ENCODE data around the gene MED13L. TPM values are rescaled to one million over a fixed set of nuclear protein-coding genes. Genes with fewer than 3 reads are reported as not detected.

MED13L gene
- total and polyA plus RNA-seq, 4 donors: 7.9 to 94.0 (median 37.7) TPM

DNA sequence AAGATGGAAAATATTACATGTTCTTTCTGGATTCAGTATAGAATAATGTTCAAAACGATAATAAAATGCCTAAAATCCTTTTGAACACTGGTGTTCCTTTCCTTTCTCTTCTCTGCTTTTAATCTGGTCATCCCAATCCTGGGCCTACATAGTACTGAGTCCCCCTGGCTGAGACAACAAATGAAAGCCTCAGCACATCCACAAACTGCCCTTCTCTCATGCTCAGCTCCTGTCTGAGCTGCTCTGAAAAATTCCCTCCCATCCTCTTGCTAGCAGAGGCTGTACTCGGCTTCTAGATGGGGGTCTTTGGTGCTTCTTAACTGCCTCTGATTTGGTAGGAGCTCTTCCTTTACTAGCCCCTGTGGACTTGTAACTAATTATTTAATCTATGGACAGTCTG is 232.3 kb downstream of the MED13L start:
- WGBS: 97% methylated on average over 2 of the region's 2 CpGs
- H3K4me1 ChIP-seq (ENCODE audit: control insufficient read depth in 4 of 4, insufficient read depth in 4 of 4, low read length in 3 of 4): peaks cover 10 to 19% (median 13%) of the 10 kb centered on the region in 4 donors
- no peak overlapping the region for H3K27ac ChIP-seq (ENCODE audit: low read depth in 1 of 2, low read length in 2 of 2)
- no peak overlapping the region for H3K9ac ChIP-seq (ENCODE audit: low read depth in 1 of 2, low read length in 2 of 2)
- no peaks in the 10 kb centered on the region for H3K27me3 ChIP-seq (ENCODE audit: control insufficient read depth in 4 of 4, insufficient read depth in 4 of 4, low read length in 3 of 4)
- no peaks in the 10 kb centered on the region for H3K9me3 ChIP-seq (ENCODE audit: control insufficient read depth in 4 of 4, low read length in 3 of 4)
- no peak for DNase-seq (ENCODE audit: low spot score)
- TF ChIP-seq GABPA (IDR thresholded peaks at IDR 0.05 in 1 of 2, conservative IDR thresholded peaks at IDR 0.05 in 1 of 2) (no peak), JUND (IDR thresholded peaks at IDR 0.05) (no peak), FOXA1 (IDR thresholded peaks at IDR 0.05) (no peak), EGR1 (IDR thresholded peaks at IDR 0.05; ENCODE audit: low read depth in 2 of 2) (no peak), TAF1 (conservative IDR thresholded peaks at IDR 0.05) (no peak), RAD21 (IDR thresholded peaks at IDR 0.05) (no peak)
- TF ChIP-seq, protein P1, sequence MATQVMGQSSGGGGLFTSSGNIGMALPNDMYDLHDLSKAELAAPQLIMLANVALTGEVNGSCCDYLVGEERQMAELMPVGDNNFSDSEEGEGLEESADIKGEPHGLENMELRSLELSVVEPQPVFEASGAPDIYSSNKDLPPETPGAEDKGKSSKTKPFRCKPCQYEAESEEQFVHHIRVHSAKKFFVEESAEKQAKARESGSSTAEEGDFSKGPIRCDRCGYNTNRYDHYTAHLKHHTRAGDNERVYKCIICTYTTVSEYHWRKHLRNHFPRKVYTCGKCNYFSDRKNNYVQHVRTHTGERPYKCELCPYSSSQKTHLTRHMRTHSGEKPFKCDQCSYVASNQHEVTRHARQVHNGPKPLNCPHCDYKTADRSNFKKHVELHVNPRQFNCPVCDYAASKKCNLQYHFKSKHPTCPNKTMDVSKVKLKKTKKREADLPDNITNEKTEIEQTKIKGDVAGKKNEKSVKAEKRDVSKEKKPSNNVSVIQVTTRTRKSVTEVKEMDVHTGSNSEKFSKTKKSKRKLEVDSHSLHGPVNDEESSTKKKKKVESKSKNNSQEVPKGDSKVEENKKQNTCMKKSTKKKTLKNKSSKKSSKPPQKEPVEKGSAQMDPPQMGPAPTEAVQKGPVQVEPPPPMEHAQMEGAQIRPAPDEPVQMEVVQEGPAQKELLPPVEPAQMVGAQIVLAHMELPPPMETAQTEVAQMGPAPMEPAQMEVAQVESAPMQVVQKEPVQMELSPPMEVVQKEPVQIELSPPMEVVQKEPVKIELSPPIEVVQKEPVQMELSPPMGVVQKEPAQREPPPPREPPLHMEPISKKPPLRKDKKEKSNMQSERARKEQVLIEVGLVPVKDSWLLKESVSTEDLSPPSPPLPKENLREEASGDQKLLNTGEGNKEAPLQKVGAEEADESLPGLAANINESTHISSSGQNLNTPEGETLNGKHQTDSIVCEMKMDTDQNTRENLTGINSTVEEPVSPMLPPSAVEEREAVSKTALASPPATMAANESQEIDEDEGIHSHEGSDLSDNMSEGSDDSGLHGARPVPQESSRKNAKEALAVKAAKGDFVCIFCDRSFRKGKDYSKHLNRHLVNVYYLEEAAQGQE (IDR thresholded peaks at IDR 0.05): no peak
- TF ChIP-seq, protein P2, sequence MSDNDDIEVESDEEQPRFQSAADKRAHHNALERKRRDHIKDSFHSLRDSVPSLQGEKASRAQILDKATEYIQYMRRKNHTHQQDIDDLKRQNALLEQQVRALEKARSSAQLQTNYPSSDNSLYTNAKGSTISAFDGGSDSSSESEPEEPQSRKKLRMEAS (IDR thresholded peaks at IDR 0.05): no peak
- TF ChIP-seq, protein P3, sequence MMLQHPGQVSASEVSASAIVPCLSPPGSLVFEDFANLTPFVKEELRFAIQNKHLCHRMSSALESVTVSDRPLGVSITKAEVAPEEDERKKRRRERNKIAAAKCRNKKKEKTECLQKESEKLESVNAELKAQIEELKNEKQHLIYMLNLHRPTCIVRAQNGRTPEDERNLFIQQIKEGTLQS (IDR thresholded peaks at IDR 0.05): no peak
- TF ChIP-seq, protein P4, sequence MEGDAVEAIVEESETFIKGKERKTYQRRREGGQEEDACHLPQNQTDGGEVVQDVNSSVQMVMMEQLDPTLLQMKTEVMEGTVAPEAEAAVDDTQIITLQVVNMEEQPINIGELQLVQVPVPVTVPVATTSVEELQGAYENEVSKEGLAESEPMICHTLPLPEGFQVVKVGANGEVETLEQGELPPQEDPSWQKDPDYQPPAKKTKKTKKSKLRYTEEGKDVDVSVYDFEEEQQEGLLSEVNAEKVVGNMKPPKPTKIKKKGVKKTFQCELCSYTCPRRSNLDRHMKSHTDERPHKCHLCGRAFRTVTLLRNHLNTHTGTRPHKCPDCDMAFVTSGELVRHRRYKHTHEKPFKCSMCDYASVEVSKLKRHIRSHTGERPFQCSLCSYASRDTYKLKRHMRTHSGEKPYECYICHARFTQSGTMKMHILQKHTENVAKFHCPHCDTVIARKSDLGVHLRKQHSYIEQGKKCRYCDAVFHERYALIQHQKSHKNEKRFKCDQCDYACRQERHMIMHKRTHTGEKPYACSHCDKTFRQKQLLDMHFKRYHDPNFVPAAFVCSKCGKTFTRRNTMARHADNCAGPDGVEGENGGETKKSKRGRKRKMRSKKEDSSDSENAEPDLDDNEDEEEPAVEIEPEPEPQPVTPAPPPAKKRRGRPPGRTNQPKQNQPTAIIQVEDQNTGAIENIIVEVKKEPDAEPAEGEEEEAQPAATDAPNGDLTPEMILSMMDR (IDR thresholded peaks at IDR 0.05; ENCODE audit: low read depth, low read length, missing input control): no peak
- H3K4me3 ChIP-seq (ENCODE audit: low read depth in 1 of 3, low read length in 3 of 3): no peak overlapping the region
- no peaks in the 10 kb centered on the region for H3K36me3 ChIP-seq (ENCODE audit: control insufficient read depth in 4 of 4, insufficient read depth in 3 of 4, low read depth in 1 of 4, low read length in 3 of 4)

DNA sequence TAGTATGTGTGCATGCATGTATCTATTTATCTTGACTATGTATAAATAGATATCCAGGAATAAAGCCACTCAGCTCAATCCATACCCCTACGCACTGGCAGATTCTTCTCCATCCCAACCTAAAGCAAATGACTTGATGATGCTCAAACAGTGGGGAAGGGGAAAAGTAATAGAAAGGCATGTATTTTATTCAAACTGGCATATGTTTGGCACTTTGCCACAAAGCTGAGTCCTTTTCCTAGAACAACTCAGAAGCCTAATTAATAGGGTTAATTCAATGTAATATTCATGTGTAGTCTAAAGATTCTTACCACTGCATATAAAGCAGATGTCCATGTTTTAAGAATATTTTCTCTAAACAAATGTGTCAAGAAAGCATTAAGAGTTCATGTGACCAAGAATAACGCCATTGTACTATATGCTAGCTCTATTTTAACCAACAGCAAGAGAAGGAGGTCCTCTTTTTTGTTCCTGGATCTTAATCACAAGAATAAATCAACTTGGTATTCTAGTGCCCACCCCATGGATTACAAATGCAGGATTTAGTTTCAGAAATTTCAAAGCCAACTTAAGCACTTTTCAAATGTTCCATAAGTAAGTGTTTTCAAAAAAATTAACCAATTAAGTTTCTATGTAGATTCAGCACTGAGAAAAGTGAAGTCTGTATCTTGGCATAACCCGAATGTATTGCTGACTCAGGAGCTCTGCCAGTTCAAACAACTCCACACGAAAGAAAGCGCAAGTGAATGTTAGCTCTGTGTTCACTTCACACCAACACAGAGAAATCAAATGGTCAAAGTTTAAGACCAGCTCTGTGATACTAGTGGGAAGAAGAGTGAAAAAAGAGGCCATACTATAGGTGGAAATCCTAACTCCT is 233.6 kb downstream of the MED13L start:
- Histone ChIP-seq H3K36me3 (ENCODE audit: control insufficient read depth in 4 of 4, insufficient read depth in 3 of 4, low read depth in 1 of 4, low read length in 3 of 4) (no peaks in the 10 kb centered on the region), H3K27me3 (ENCODE audit: control insufficient read depth in 4 of 4, insufficient read depth in 4 of 4, low read length in 3 of 4) (no peaks in the 10 kb centered on the region), H3K9ac (ENCODE audit: low read depth in 1 of 2, low read length in 2 of 2) (no peak overlapping the region), H3K9me3 (ENCODE audit: control insufficient read depth in 4 of 4, low read length in 3 of 4) (no peaks in the 10 kb centered on the region), H3K4me3 (ENCODE audit: low read depth in 1 of 3, low read length in 3 of 3) (no peak overlapping the region), H3K27ac (ENCODE audit: low read depth in 1 of 2, low read length in 2 of 2) (no peak overlapping the region), H3K4me1 (ENCODE audit: control insufficient read depth in 4 of 4, insufficient read depth in 4 of 4, low read length in 3 of 4) (peaks cover 8 to 19% (median 11%) of the 10 kb centered on the region in 4 donors)
- WGBS: 47% methylated on average over 5 of the region's 5 CpGs
- no peak for DNase-seq (ENCODE audit: low spot score)
- TF ChIP-seq, protein P1 (IDR thresholded peaks at IDR 0.05): no peak
- TF ChIP-seq YY1 (IDR thresholded peaks at IDR 0.05): peak; percentile 12
- TF ChIP-seq, protein P2 (IDR thresholded peaks at IDR 0.05): no peak
- peak; percentile 25 for TF ChIP-seq SP1 (IDR thresholded peaks at IDR 0.05)
- no peak for TF ChIP-seq FOXA2 (IDR thresholded peaks at IDR 0.05)
- peak; percentile 69 to 86 for TF ChIP-seq HNF4A (conservative IDR thresholded peaks at IDR 0.05)
- TF ChIP-seq RAD21 (IDR thresholded peaks at IDR 0.05): peak in 1 of 2 donors; percentile 29
- TF ChIP-seq RXRA (IDR thresholded peaks at IDR 0.05): peak; percentile 36 to 76
- TF ChIP-seq HNF4G (IDR thresholded peaks at IDR 0.05): peak; percentile 13
- TF ChIP-seq NR2F2 (IDR thresholded peaks at IDR 0.05): no peak
- TF ChIP-seq, protein P3 (IDR thresholded peaks at IDR 0.05): no peak
- no peak for TF ChIP-seq TAF1 (conservative IDR thresholded peaks at IDR 0.05)
- TF ChIP-seq FOXA1 (IDR thresholded peaks at IDR 0.05): peak; percentile 39
- TF ChIP-seq GABPA (IDR thresholded peaks at IDR 0.05 in 1 of 2, conservative IDR thresholded peaks at IDR 0.05 in 1 of 2): no peak
- peak; percentile 48 to 58 for TF ChIP-seq JUND (IDR thresholded peaks at IDR 0.05)
- TF ChIP-seq, protein P5, sequence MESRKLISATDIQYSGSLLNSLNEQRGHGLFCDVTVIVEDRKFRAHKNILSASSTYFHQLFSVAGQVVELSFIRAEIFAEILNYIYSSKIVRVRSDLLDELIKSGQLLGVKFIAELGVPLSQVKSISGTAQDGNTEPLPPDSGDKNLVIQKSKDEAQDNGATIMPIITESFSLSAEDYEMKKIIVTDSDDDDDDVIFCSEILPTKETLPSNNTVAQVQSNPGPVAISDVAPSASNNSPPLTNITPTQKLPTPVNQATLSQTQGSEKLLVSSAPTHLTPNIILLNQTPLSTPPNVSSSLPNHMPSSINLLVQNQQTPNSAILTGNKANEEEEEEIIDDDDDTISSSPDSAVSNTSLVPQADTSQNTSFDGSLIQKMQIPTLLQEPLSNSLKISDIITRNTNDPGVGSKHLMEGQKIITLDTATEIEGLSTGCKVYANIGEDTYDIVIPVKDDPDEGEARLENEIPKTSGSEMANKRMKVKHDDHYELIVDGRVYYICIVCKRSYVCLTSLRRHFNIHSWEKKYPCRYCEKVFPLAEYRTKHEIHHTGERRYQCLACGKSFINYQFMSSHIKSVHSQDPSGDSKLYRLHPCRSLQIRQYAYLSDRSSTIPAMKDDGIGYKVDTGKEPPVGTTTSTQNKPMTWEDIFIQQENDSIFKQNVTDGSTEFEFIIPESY (IDR thresholded peaks at IDR 0.05): peak; percentile 69
